HepG2 (cell line): Measurements from ENCODE around the gene P2RY2. TPM values are rescaled to one million over a fixed set of nuclear protein-coding genes. Genes with fewer than 3 reads are reported as not detected.

Source experiments
- CEBPZ ChIP-seq: IDR thresholded peaks from 2 replicates; pipeline ENCODE4 v1.6.1; 2012; ENCODE audit warnings: low read length, improper control_type of control experiment
- HOXA5 ChIP-seq: sonication (generic); formaldehyde crosslinking; IDR thresholded peaks from 2 replicates; pipeline ENCODE4 v1.4.0; 2020; ENCODE audit warnings: missing genetic modification reagents
- KDM5A ChIP-seq: fragments of 200-600 bp; sonication (generic); IDR thresholded peaks from 2 replicates; pipeline ENCODE4 v1.7.0; 2018; ENCODE audit warnings: antibody characterized with exemption, mild to moderate bottlenecking, low read length, borderline replicate concordance
- NCOA5 ChIP-seq: sonication (generic); formaldehyde crosslinking; IDR thresholded peaks from 2 replicates; pipeline ENCODE4 v1.4.0; 2020; ENCODE audit warnings: missing genetic modification reagents
- POLR2AphosphoS5 ChIP-seq: IDR thresholded peaks from 2 replicates; pipeline ENCODE4 v1.6.1; 2012; ENCODE audit warnings: low read depth, low read length
- ZNF407 ChIP-seq: sonication (generic); formaldehyde crosslinking; IDR thresholded peaks from one replicate; pipeline ENCODE4 v1.5.1; 2020; ENCODE audit warnings: mild to moderate bottlenecking, missing genetic modification reagents; ENCODE audit errors: not compliant biosample characterization
- ZNF720 ChIP-seq: sonication (generic); formaldehyde crosslinking; IDR thresholded peaks from 2 replicates; pipeline ENCODE4 v1.4.0; 2020; ENCODE audit warnings: missing genetic modification reagents
- ZNF746 ChIP-seq: sonication (generic); formaldehyde crosslinking; IDR thresholded peaks from 2 replicates; pipeline ENCODE4 v1.8.0; 2022; ENCODE audit warnings: mild to moderate bottlenecking, missing genetic modification reagents
- ZNF800 ChIP-seq: sonication (generic); formaldehyde crosslinking; IDR thresholded peaks from 2 replicates; pipeline ENCODE4 v1.4.0; 2020; ENCODE audit warnings: missing genetic modification reagents
- polyA plus RNA-seq, 8 experiments: library from polyadenylated mRNA; depleted of rRNA in 3 of 8; stranded (reverse) in 7 of 8; unstranded in 1 of 8; fragments of >200 nt; fragmentation: Illumina TruSeq in 4 of 8; extraction: Trizol in 4 of 8; gene quantifications; 2 replicates each; pipeline versions ENCODE4 v1.2.1 to v1.2.3, GENCODE V29; 2011 to 2016; ENCODE audit warnings: low read depth in 4 of 8, missing spikeins in 1 of 8, mixed read lengths in 1 of 8; ENCODE audit not compliant: insufficient read depth in 1 of 8
- total RNA-seq, 5 experiments: library from RNA; depleted of rRNA; stranded (reverse); fragments of >200 nt; fragmentation: Illumina TruSeq; extraction: Trizol; gene quantifications; 2 replicates each; pipeline ENCODE4 v1.2.3, GENCODE V29; 2016; ENCODE audit warnings: low read depth in 1 of 5

P2RY2 gene
- total and polyA plus RNA-seq, 2 of the 13 experiments (the other 11 are each of a cell fraction or from before 2014, with no cell fraction given) = 0.95 to 3.1 TPM

- TF ChIP-seq ZNF746 (CRISPR knock-in tag) (no peak), POLR2AphosphoS5 (no peak), ZNF800 (CRISPR knock-in tag) (no peak), HOXA5 (CRISPR knock-in tag) (no peak), ZNF720 (CRISPR knock-in tag) (no peak), ZNF407 (CRISPR knock-in tag) (peak; percentile 15), NCOA5 (CRISPR knock-in tag) (no peak), KDM5A (no peak), CEBPZ (no peak)
Measured at GRCh38 chr11:73184953-73185671, 33.0 kb upstream of the P2RY2 start (continued).
